ENCODE data around the gene ZP3.
A peak's percentile ranks its signal among the peaks of the same experiment; 100 is the strongest.
"Not testable (repeated sequence)": the region's sequence is repeated elsewhere in the genome, so short reads cannot be mapped to it uniquely, and the experiment has no call there.

ZP3 gene

GRCh38 chr7:76424413-76425111 is at the start of gene ZP3:
Gene ZP3 (plus strand): TSS chr7:76424950. CDS start chr7:76424965, 15 bp downstream.
- no peak for DNase-seq

GRCh38 chr7:76375251-76375650 is 49.5 kb upstream of the ZP3 start:
- DNase-seq: no peak

GRCh38 chr7:76377186-76377918 is 47.4 kb upstream of the ZP3 start:
- no peak for DNase-seq

GRCh38 chr7:76380623-76380966 is 44.2 kb upstream of the ZP3 start:
- DNase-seq: no peak

- no peak for DNase-seq
Measured at GRCh38 chr7:76381814-76382213, 42.9 kb upstream of the ZP3 start.

GRCh38 chr7:76383089-76383944 is 41.4 kb upstream of the ZP3 start:
- DNase-seq: peak; percentile 50

GRCh38 chr7:76386691-76387260 is 38.0 kb upstream of the ZP3 start:
- DNase-seq: no peak

GRCh38 chr7:76387789-76388188 is 37.0 kb upstream of the ZP3 start:
- not testable (repeated sequence) for DNase-seq

- DNase-seq: no peak
Measured at GRCh38 chr7:76390092-76390491, 34.7 kb upstream of the ZP3 start.

- no peak for DNase-seq
Measured at GRCh38 chr7:76392531-76393115, 32.1 kb upstream of the ZP3 start.

GRCh38 chr7:76393116-76394031 is 31.4 kb upstream of the ZP3 start:
- DNase-seq: peak; percentile 95

- peak; percentile 73 for DNase-seq
Measured at GRCh38 chr7:76394957-76395356, 29.8 kb upstream of the ZP3 start.

- DNase-seq: not testable (repeated sequence)
Measured at GRCh38 chr7:76395605-76395964, 29.2 kb upstream of the ZP3 start.

- DNase-seq: no peak
Measured at GRCh38 chr7:76395965-76396726, 28.6 kb upstream of the ZP3 start.

- no peak for DNase-seq
Measured at GRCh38 chr7:76396864-76397263, 27.9 kb upstream of the ZP3 start.

- DNase-seq: peak; percentile 68
Measured at GRCh38 chr7:76397409-76398183, 27.2 kb upstream of the ZP3 start.

- no peak for DNase-seq
Measured at GRCh38 chr7:76400248-76400647, 24.5 kb upstream of the ZP3 start.

GRCh38 chr7:76403097-76403496 is 21.7 kb upstream of the ZP3 start:
- DNase-seq: peak; percentile 91

GRCh38 chr7:76403780-76404494 is 20.8 kb upstream of the ZP3 start:
- DNase-seq: peak; percentile 84

GRCh38 chr7:76405738-76406137 is 19.0 kb upstream of the ZP3 start:
- no peak for DNase-seq

All from inflammatory macrophage treated with lipopolysaccharide for 4 hours (primary cell).